Activated CD4-positive, alpha-beta T cell treated with anti-CD3 and anti-CD28 coated beads, Interleukin-2, amount 10 ng/mL, durations not matched to agents 24 days and 14 days (primary cell): ENCODE data around the gene PSTPIP1. TPM values are rescaled to one million over a fixed set of nuclear protein-coding genes. Genes with fewer than 3 reads are reported as not detected.

Source experiments
- DNase-seq: peaks from one replicate; pipeline ENCODE4 v3.0.0; 2022
- H3K27ac Mint-ChIP-seq: one replicate; pipeline ENCODE4 v1.8.0; 2022; ENCODE audit warnings: mild to moderate bottlenecking, mixed read lengths
- H3K27me3 Mint-ChIP-seq: one replicate; pipeline ENCODE4 v1.8.0; 2022; ENCODE audit warnings: mixed read lengths
- H3K36me3 Mint-ChIP-seq: one replicate; pipeline ENCODE4 v1.8.0; 2022; ENCODE audit warnings: low read depth, mild to moderate bottlenecking, mixed read lengths
- H3K4me1 Mint-ChIP-seq: one replicate; pipeline ENCODE4 v1.8.0; 2021; ENCODE audit warnings: mixed read lengths
- H3K4me3 Mint-ChIP-seq: one replicate; pipeline ENCODE4 v1.8.0; 2022; ENCODE audit warnings: mild to moderate bottlenecking, moderate library complexity, mixed read lengths
- H3K9me3 Mint-ChIP-seq: one replicate; pipeline ENCODE4 v1.8.0; 2021; ENCODE audit warnings: mixed read lengths
- intact Hi-C: fragments of 100-400 bp; cut with micrococcal nuclease; formaldehyde crosslinking; loops from one replicate; pipeline ENCODE4 v1.15.1; 2023
- total RNA-seq: library from RNA; stranded (reverse); gene quantifications from 2 replicates; pipeline ENCODE4 v1.2.3, GENCODE V29; 2022

PSTPIP1 gene
- total RNA-seq, 1 donor from 2014 or later = 182 TPM

- Mint-ChIP-seq H3K27me3 (no peaks in the 10 kb centered on the region), H3K36me3 (peaks cover 65% of the 10 kb centered on the region), H3K4me3 (no peak overlapping the region), H3K27ac (no peak overlapping the region), H3K4me1 (peaks cover 7% of the 10 kb centered on the region), H3K9me3 (no peaks in the 10 kb centered on the region)
- intact Hi-C loops = no loop called here
- no peak for DNase-seq
Measured at GRCh38 chr15:77030048-77030927, 35.4 kb downstream of the PSTPIP1 start.

GRCh38 chr15:77030928-77031375 is 36.0 kb downstream of the PSTPIP1 start:
- Mint-ChIP-seq H3K4me1 (peaks cover 6% of the 10 kb centered on the region), H3K36me3 (peaks cover 67% of the 10 kb centered on the region), H3K9me3 (no peaks in the 10 kb centered on the region), H3K4me3 (no peak overlapping the region), H3K27me3 (no peaks in the 10 kb centered on the region), H3K27ac (peak overlapping the region; percentile 37)
- intact Hi-C loops = no loop called here
- DNase-seq = no peak

GRCh38 chr15:77031376-77032050 is 36.6 kb downstream of the PSTPIP1 start:
- intact Hi-C loops = no loop called here
- peaks cover 69% of the 10 kb centered on the region for H3K36me3 Mint-ChIP-seq

GRCh38 chr15:77032052-77032646 is 37.2 kb downstream of the PSTPIP1 start:
- intact Hi-C loops = no loop called here
- no peak overlapping the region for H3K27ac Mint-ChIP-seq

More at GRCh38 chr15:77031376-77032050, 36.6 kb downstream of the PSTPIP1 start:
- peaks cover 3% of the 10 kb centered on the region for H3K4me1 Mint-ChIP-seq
- H3K9me3 Mint-ChIP-seq = no peaks in the 10 kb centered on the region
- no peaks in the 10 kb centered on the region for H3K27me3 Mint-ChIP-seq
- H3K4me3 Mint-ChIP-seq = no peak overlapping the region
- peak; percentile 76 for DNase-seq
- peak overlapping the region; percentile 37 for H3K27ac Mint-ChIP-seq

GRCh38 chr15:77032647-77033416 is 37.9 kb downstream of the PSTPIP1 start:
- peaks cover 2% of the 10 kb centered on the region for H3K4me1 Mint-ChIP-seq
- no peak overlapping the region for H3K4me3 Mint-ChIP-seq
- peaks cover 74% of the 10 kb centered on the region for H3K36me3 Mint-ChIP-seq
- no peak overlapping the region for H3K27ac Mint-ChIP-seq
- intact Hi-C loops = no loop called here
- no peaks in the 10 kb centered on the region for H3K27me3 Mint-ChIP-seq
- no peak for DNase-seq
- H3K9me3 Mint-ChIP-seq = peaks cover 3% of the 10 kb centered on the region

More at GRCh38 chr15:77032052-77032646, 37.2 kb downstream of the PSTPIP1 start:
- DNase-seq = no peak
- H3K27me3 Mint-ChIP-seq = no peaks in the 10 kb centered on the region
- no peaks in the 10 kb centered on the region for H3K9me3 Mint-ChIP-seq
- peaks cover under 1% of the 10 kb centered on the region for H3K4me1 Mint-ChIP-seq
- peaks cover 71% of the 10 kb centered on the region for H3K36me3 Mint-ChIP-seq
- H3K4me3 Mint-ChIP-seq = no peak overlapping the region

GRCh38 chr15:77033417-77033728 is 38.4 kb downstream of the PSTPIP1 start:
- H3K36me3 Mint-ChIP-seq = peaks cover 78% of the 10 kb centered on the region

GRCh38 chr15:77033729-77034671 is 39.1 kb downstream of the PSTPIP1 start:
- H3K4me3 Mint-ChIP-seq = no peak overlapping the region
- no peak for DNase-seq
- peaks cover 3% of the 10 kb centered on the region for H3K9me3 Mint-ChIP-seq
- intact Hi-C loops = no loop called here
- peaks cover 5% of the 10 kb centered on the region for H3K4me1 Mint-ChIP-seq
- peak overlapping the region; percentile 65 for H3K27ac Mint-ChIP-seq
- H3K27me3 Mint-ChIP-seq = no peaks in the 10 kb centered on the region
- H3K36me3 Mint-ChIP-seq = peaks cover 79% of the 10 kb centered on the region

More at GRCh38 chr15:77033417-77033728, 38.4 kb downstream of the PSTPIP1 start:
- Mint-ChIP-seq H3K9me3 (peaks cover 3% of the 10 kb centered on the region), H3K4me1 (peaks cover 3% of the 10 kb centered on the region), H3K27ac (no peak overlapping the region), H3K4me3 (no peak overlapping the region), H3K27me3 (no peaks in the 10 kb centered on the region)
- intact Hi-C loops = no loop called here
- no peak for DNase-seq

GRCh38 chr15:77034695-77035489 is 40.0 kb downstream of the PSTPIP1 start:
- peaks cover 78% of the 10 kb centered on the region for H3K36me3 Mint-ChIP-seq
- no peak for DNase-seq
- H3K27ac Mint-ChIP-seq = peak overlapping the region; percentile 61
- H3K27me3 Mint-ChIP-seq = no peaks in the 10 kb centered on the region
- H3K4me3 Mint-ChIP-seq = no peak overlapping the region
- intact Hi-C loops = no loop called here
- H3K9me3 Mint-ChIP-seq = peaks cover 3% of the 10 kb centered on the region
- H3K4me1 Mint-ChIP-seq = peaks cover 5% of the 10 kb centered on the region

- Mint-ChIP-seq H3K36me3 (peaks cover 73% of the 10 kb centered on the region), H3K9me3 (peaks cover 3% of the 10 kb centered on the region), H3K27ac (no peak overlapping the region), H3K4me1 (peaks cover 5% of the 10 kb centered on the region), H3K27me3 (no peaks in the 10 kb centered on the region), H3K4me3 (no peak overlapping the region)
- no peak for DNase-seq
- intact Hi-C loops = no loop called here
Measured at GRCh38 chr15:77035584-77035983, 40.7 kb downstream of the PSTPIP1 start.

GRCh38 chr15:77035999-77036471 is 41.1 kb downstream of the PSTPIP1 start:
- Mint-ChIP-seq H3K27ac (peak overlapping the region; percentile 74), H3K36me3 (peaks cover 76% of the 10 kb centered on the region), H3K9me3 (peaks cover 3% of the 10 kb centered on the region), H3K27me3 (no peaks in the 10 kb centered on the region), H3K4me1 (peaks cover 8% of the 10 kb centered on the region), H3K4me3 (no peak overlapping the region)
- intact Hi-C loops = no loop called here
- no peak for DNase-seq

- peak overlapping the region; percentile 85 for H3K27ac Mint-ChIP-seq
- peaks cover 3% of the 10 kb centered on the region for H3K9me3 Mint-ChIP-seq
- peaks cover 71% of the 10 kb centered on the region for H3K36me3 Mint-ChIP-seq
- H3K4me3 Mint-ChIP-seq = no peak overlapping the region
- intact Hi-C loops = no loop called here
- peaks cover 8% of the 10 kb centered on the region for H3K4me1 Mint-ChIP-seq
- H3K27me3 Mint-ChIP-seq = no peaks in the 10 kb centered on the region
- no peak for DNase-seq
Measured at GRCh38 chr15:77036537-77037387, 41.8 kb downstream of the PSTPIP1 start.
